ENCODE data around the gene SIRT7. TPM values are rescaled to one million over a fixed set of nuclear protein-coding genes. Genes with fewer than 3 reads are reported as not detected.

SIRT7 gene
- total RNA-seq, 3 donors from 2014 or later (not counting 1 experiment from before 2014, with no cell fraction given): 75.8 to 102 (median 94.9) TPM

DNA sequence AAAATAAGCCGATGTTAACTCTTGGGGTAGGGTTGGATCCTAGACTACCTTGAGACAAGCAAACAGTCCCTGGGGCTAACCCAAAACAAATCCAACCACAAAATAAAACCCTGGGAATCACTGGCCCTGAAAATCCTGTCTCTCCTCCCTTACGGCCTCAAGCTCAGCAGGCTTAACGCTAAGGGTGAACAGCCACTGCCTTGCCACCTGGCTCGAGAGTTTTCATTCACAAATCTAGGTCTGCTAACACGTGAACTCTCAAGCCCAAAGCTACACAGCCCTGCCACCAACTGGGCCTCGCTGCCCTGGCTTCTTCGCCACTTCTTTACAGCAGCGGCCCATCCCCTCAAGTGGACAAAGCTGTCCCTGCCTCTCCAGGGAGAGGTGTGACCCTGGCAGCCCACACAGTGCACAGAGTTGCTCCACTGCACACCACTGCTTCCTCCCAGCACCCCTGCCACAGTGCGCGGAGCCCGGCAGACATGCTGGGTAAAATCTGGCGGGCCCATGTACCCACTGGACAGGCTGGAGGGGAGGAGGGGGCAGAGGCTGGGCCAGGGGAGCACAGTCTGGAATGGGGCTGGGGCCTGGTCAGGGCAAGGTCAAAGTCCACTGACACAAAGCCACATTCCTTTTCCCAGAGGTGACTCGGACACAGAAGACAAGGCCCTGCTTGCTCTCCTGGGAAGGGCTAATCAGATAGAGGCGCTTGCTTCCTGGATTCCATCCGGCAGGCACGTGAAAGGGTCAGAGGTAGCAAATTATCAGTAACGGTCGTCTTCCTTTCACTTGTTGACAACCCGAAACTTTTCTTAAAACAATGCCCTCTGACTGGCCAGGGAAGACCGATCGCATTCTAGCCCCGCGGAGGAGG, 7.8 kb downstream of the SIRT7 start:
- Mint-ChIP-seq H3K4me3 (peak overlapping the region; percentile 89), H3K4me1 (peaks cover 5 to 21% of the 10 kb centered on the region in 2 donors), H3K27ac (peak overlapping the region in 1 of 2 donors; percentile 24), H3K36me3 (no peaks in the 10 kb centered on the region), H3K27me3 (ENCODE audit: low read depth in 2 of 2) (no peaks in the 10 kb centered on the region), H3K9me3 (no peaks in the 10 kb centered on the region)
- peak overlapping the region; percentile 51 for H3K4me3 ChIP-seq (ENCODE audit: low read length)
- no peaks in the 10 kb centered on the region for H3K27me3 ChIP-seq (ENCODE audit: control insufficient read depth, insufficient read depth, low read length)
- intact Hi-C loops (cut with micrococcal nuclease): no loop called here
- WGBS (ENCODE audit: insufficient coverage): 42% methylated on average over 22 of the region's 23 CpGs
- peaks cover 18% of the 10 kb centered on the region for H3K4me1 ChIP-seq (ENCODE audit: control insufficient read depth, insufficient read depth, low read length)
- H3K27ac ChIP-seq (ENCODE audit: low read length): no peak overlapping the region
- no peak for ATAC-seq
- no peaks in the 10 kb centered on the region for H3K9me3 ChIP-seq (ENCODE audit: control insufficient read depth, insufficient read depth, low read length)
- peak in 1 of 2 donors; percentile 32 for DNase-seq
- peaks cover 53% of the 10 kb centered on the region for H3K36me3 ChIP-seq (ENCODE audit: control insufficient read depth, insufficient read depth, low read length)
- TF ChIP-seq CTCF (IDR thresholded peaks at IDR 0.05): no peak

DNA sequence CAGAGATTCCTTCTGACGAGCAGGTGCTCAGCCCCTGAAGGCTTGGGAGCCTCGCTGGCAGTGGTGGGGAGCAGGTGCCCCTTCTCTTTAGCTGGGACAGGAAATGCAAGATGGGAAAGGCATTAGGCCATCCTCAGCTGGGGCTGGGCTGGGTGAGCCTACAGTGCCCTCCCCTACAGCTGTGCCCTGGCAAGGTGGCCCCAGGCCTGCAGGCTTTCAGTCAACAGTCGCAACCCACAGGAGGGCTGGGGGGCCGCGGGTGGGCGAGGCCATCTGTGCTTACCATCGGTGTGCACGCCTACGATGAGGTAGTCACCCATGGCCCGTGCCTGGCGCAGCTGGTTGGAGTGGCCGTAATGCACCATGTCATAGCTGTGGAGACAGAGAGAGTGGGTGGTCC, 8.7 kb downstream of the SIRT7 start:
- ATAC-seq (no peak), DNase-seq (no peak)
- no peak overlapping the region for H3K4me3 ChIP-seq (ENCODE audit: low read length)
- Mint-ChIP-seq H3K27ac (no peak overlapping the region), H3K36me3 (no peaks in the 10 kb centered on the region), H3K4me1 (peaks cover 5 to 21% of the 10 kb centered on the region in 2 donors), H3K9me3 (no peaks in the 10 kb centered on the region), H3K27me3 (ENCODE audit: low read depth in 2 of 2) (no peaks in the 10 kb centered on the region), H3K4me3 (no peak overlapping the region)
- no peaks in the 10 kb centered on the region for H3K9me3 ChIP-seq (ENCODE audit: control insufficient read depth, insufficient read depth, low read length)
- no peaks in the 10 kb centered on the region for H3K27me3 ChIP-seq (ENCODE audit: control insufficient read depth, insufficient read depth, low read length)
- no peak overlapping the region for H3K27ac ChIP-seq (ENCODE audit: low read length)
- peaks cover 18% of the 10 kb centered on the region for H3K4me1 ChIP-seq (ENCODE audit: control insufficient read depth, insufficient read depth, low read length)
- intact Hi-C loops (cut with micrococcal nuclease): no loop called here
- no peak for TF ChIP-seq CTCF (IDR thresholded peaks at IDR 0.05)
- H3K36me3 ChIP-seq (ENCODE audit: control insufficient read depth, insufficient read depth, low read length): peaks cover 43% of the 10 kb centered on the region
- 97% methylated on average over 12 of the region's 12 CpGs for WGBS (ENCODE audit: insufficient coverage)

DNA sequence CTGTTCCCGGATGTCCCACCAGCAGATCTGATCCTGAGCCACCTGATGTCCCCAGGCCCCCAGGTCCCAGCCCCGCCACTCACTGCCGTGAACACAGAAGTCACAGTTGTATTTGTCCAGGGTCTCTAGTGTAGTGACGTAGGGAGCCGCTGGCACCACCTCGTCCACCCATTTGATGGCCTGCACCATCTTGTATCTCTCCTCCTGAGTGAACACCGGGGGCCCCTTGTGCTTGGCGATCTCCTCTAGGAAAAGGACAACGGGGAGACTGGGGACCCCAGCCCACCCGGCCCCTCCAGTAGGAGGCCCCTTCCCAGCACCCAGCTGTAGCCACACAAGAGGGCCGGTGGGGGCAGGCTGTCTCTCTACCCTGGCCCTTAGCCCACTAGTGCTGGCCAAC, 9.2 kb downstream of the SIRT7 start:
- intact Hi-C loops (cut with micrococcal nuclease): no loop called here
- Mint-ChIP-seq H3K4me1 (peaks cover 5 to 21% of the 10 kb centered on the region in 2 donors), H3K27ac (no peak overlapping the region), H3K4me3 (no peak overlapping the region), H3K36me3 (no peaks in the 10 kb centered on the region), H3K27me3 (ENCODE audit: low read depth in 2 of 2) (no peaks in the 10 kb centered on the region), H3K9me3 (no peaks in the 10 kb centered on the region)
- no peak for ATAC-seq
- no peak overlapping the region for H3K27ac ChIP-seq (ENCODE audit: low read length)
- no peaks in the 10 kb centered on the region for H3K9me3 ChIP-seq (ENCODE audit: control insufficient read depth, insufficient read depth, low read length)
- no peak for TF ChIP-seq CTCF (IDR thresholded peaks at IDR 0.05)
- H3K4me1 ChIP-seq (ENCODE audit: control insufficient read depth, insufficient read depth, low read length): peaks cover 18% of the 10 kb centered on the region
- H3K36me3 ChIP-seq (ENCODE audit: control insufficient read depth, insufficient read depth, low read length): peaks cover 39% of the 10 kb centered on the region
- WGBS (ENCODE audit: insufficient coverage): 97% methylated on average over 11 of the region's 11 CpGs
- H3K4me3 ChIP-seq (ENCODE audit: low read length): no peak overlapping the region
- no peaks in the 10 kb centered on the region for H3K27me3 ChIP-seq (ENCODE audit: control insufficient read depth, insufficient read depth, low read length)
- DNase-seq: no peak
